WI38 (cell line): Measurements from ENCODE around the gene RADX.
"Not testable (repeated sequence)": the region's sequence is repeated elsewhere in the genome, so short reads cannot be mapped to it uniquely, and the experiment has no call there.

Source experiments
- H3K4me3 ChIP-seq: 2 replicates; pipeline ENCODE4 v1.5.1; 2011; ENCODE audit warnings: low read depth, mild to moderate bottlenecking, control low read depth, low read length
- CTCF ChIP-seq: IDR thresholded peaks from 2 replicates; pipeline ENCODE4 v1.5.1; 2012; ENCODE audit warnings: low read depth, mild to moderate bottlenecking, control low read depth, low read length

The RADX gene

GRCh38 chrX:106621836-106622235 lies 10.1 kb downstream of the RADX start:
- no peak overlapping the region for H3K4me3 ChIP-seq
- TF ChIP-seq CTCF, result no peak

GRCh38 chrX:106626789-106627188 lies 15.0 kb downstream of the RADX start:
- no peak for TF ChIP-seq CTCF
- no peak overlapping the region for H3K4me3 ChIP-seq

GRCh38 chrX:106631615-106632014 lies 19.8 kb downstream of the RADX start:
- no peak overlapping the region for H3K4me3 ChIP-seq
- no peak for TF ChIP-seq CTCF

- H3K4me3 ChIP-seq, result no peak overlapping the region
- no peak for TF ChIP-seq CTCF
These were observed 38.0 kb downstream of the RADX start for GRCh38 chrX:106649523-106650428.

GRCh38 chrX:106653625-106654024 lies 41.8 kb downstream of the RADX start:
- H3K4me3 ChIP-seq, result not testable (repeated sequence)

GRCh38 chrX:106670631-106671030 lies 58.9 kb downstream of the RADX start:
- no peak for TF ChIP-seq CTCF
- H3K4me3 ChIP-seq, result no peak overlapping the region

- no peak overlapping the region for H3K4me3 ChIP-seq
- no peak for TF ChIP-seq CTCF
These were observed 60.7 kb downstream of the RADX start for GRCh38 chrX:106672527-106672926.
